H1 (cell line): ENCODE measurements around the gene AQP6.

Source experiments
- CREB1 ChIP-seq: IDR thresholded peaks from 2 replicates; pipeline ENCODE4 v1.6.1; 2012; ENCODE audit warnings: inconsistent platforms
- KDM1A ChIP-seq: fragments of 200-600, 300-600 bp; sonication (generic); IDR thresholded peaks from 2 replicates; pipeline ENCODE4 v1.7.1; 2016; ENCODE audit warnings: mild to moderate bottlenecking, low read length, borderline replicate concordance
- SIN3A ChIP-seq, 2 experiments: IDR thresholded peaks in 1 of 2; conservative IDR thresholded peaks in 1 of 2; 2 replicates each; pipeline ENCODE4 v1.6.1; 2011 to 2012; ENCODE audit warnings: low read length in 2 of 2, improper control_type of control experiment in 1 of 2, low read depth in 1 of 2, mild to moderate bottlenecking in 1 of 2
- YY1 ChIP-seq: IDR thresholded peaks from 2 replicates; pipeline ENCODE4 v1.6.1; 2011; ENCODE audit warnings: low read depth, mild to moderate bottlenecking, low read length
- TF ChIP-seq, protein P1 (sequence below), 3 experiments: IDR thresholded peaks; 1 replicate in 2 of 3; 2 replicates in 1 of 3; pipeline versions ENCODE4 v1.5.1 to v1.6.1; 2011; ENCODE audit warnings: low read length in 3 of 3, mild to moderate bottlenecking in 3 of 3, inconsistent platforms in 2 of 3, low read depth in 1 of 3, moderate library complexity in 1 of 3; ENCODE audit not compliant: insufficient read depth in 1 of 3; ENCODE audit errors: control extremely low read depth in 1 of 3

- TF ChIP-seq, protein P1, sequence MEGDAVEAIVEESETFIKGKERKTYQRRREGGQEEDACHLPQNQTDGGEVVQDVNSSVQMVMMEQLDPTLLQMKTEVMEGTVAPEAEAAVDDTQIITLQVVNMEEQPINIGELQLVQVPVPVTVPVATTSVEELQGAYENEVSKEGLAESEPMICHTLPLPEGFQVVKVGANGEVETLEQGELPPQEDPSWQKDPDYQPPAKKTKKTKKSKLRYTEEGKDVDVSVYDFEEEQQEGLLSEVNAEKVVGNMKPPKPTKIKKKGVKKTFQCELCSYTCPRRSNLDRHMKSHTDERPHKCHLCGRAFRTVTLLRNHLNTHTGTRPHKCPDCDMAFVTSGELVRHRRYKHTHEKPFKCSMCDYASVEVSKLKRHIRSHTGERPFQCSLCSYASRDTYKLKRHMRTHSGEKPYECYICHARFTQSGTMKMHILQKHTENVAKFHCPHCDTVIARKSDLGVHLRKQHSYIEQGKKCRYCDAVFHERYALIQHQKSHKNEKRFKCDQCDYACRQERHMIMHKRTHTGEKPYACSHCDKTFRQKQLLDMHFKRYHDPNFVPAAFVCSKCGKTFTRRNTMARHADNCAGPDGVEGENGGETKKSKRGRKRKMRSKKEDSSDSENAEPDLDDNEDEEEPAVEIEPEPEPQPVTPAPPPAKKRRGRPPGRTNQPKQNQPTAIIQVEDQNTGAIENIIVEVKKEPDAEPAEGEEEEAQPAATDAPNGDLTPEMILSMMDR (IDR thresholded peaks at IDR 0.05; ENCODE audit: control extremely low read depth in 1 of 3, insufficient read depth in 1 of 3, low read depth in 1 of 3, low read length in 3 of 3): no peak
- TF ChIP-seq KDM1A: no peak
- no peak for TF ChIP-seq YY1
- no peak for TF ChIP-seq SIN3A (conservative IDR thresholded peaks at IDR 0.05 in 1 of 2, IDR thresholded peaks at IDR 0.05 in 1 of 2; ENCODE audit: low read depth in 1 of 2, low read length in 2 of 2)
- TF ChIP-seq CREB1: no peak
Observed at GRCh38 chr12:49946497-49946896, 26.2 kb upstream of the AQP6 start.
